HG02642 (cell line): ENCODE data around the gene FAM25A.
A peak's percentile ranks its signal among the peaks of the same experiment; 100 is the strongest.
"Not testable (repeated sequence)": the region's sequence is repeated elsewhere in the genome, so short reads cannot be mapped to it uniquely, and the experiment has no call there.

Experiments used
- ATAC-seq: cut with Tn5 transposase; IDR thresholded peaks from one replicate; pipeline ENCODE4 v1.9.1; 2021; ENCODE audit warnings: mild to moderate bottlenecking; ENCODE audit not compliant: unreplicated experiment, poor library complexity

Gene FAM25A

GRCh38 chr10:87020056-87020455, at the start of gene FAM25A:
Gene FAM25A (plus strand): TSS chr10:87020294. CDS start chr10:87020325, 31 bp downstream.
- ATAC-seq: not testable (repeated sequence)

DNA sequence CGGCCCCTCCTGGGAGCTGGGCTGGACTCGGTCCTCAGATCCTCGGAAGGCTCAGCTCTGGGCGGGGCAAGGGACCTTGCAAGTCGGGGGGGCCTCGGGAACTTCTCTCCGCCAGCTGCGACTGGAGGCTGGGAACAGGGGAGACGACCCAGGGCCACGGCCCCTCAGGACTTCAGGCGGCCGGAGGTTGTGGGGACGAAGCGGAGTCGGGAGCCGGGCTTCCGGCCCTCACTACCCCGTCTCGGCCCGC, 49.2 kb upstream of the FAM25A start:
- no peak for ATAC-seq

DNA sequence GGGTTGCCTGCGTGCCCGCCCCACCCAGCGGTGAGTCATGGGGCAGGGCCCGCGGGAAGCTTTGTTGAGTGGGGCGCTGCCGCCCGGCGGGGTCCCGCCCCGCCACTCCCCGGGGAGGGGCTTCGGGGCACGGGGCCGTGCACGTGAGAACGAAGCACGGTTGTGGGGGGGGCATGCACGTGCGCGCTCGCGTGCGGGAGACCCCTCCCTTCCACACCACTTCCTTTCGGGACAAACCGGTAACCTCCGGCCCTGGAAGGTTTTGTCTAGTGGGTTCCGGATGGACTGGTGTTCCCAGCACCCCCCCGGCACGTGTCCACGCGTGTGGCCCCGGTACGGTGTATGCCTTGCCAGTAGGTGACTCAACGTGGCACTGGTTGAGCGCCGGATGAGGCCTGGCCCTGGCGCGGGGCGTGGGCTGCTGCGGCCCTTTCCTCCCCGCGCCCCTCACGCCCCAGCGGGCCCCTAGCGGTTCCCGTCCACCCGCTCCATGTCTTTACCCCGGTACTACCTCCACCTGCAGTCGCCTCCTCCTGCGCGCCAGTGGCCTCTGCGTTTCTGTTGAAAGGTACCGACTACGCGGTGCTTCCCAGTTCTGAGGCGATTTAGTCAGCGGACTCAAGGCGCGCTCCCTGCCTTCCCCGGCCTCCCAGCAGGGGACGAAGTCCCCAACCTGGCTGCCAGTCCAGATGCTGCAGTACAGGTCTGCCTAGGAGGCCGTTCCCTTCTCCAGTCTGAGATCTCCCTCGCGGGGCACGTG, 48.7 kb upstream of the FAM25A start:
- ATAC-seq: peak; percentile 80

DNA sequence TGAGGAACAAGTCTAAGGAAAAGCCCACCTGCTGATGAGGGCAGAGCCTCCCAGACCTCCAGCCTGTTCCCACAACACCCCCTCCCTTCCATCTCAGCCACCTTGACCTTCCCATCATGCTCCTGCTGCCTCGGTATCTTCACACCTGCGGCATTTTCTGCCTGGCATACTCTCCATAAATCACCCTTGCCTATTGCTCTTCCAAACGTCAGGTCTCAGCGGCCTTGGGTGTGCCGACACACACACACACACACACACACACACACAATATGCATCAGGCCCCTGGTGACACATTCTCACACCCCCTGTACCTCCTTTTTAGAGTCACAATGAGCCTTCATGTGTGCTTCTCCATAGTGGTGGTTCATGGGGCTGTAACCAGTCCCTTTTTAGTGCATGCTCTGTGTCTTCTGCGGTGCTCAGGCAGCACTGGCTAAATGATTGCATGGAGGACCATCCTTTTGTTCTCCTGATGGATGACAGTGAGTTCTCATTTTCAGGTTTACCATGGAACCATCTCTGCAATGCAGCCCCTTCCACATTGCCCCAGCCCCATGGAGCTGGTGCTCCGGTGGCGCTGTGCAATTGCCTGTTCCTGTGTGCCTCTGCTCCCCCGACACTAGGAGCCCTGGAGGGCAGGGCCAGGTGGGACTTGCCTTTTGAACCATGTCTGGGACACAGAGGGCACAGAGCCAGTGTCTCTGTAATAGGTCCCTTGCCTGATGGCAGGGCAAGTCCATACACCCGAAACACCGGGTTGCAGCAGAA, 47.3 kb upstream of the FAM25A start:
- ATAC-seq: no peak

DNA sequence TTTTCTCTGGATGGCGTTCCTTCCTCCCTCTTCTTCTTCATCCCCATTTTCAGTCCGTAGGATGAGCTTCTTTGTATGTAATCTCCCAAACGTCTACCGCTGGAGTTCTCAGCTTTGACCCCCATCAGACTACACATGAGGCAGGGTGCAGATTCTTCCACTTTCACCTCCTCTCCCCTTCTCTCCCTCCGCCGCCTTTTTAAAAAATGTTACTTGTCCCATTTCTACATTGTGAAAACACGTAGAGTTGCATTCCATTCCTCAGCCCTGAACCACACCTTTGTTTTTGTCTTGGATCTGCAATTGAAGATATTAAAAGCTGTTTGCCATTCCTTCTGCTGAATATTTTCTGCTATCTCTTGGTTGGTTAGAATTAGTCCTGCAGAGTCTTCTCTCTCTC, 45.6 kb upstream of the FAM25A start:
- no peak for ATAC-seq

DNA sequence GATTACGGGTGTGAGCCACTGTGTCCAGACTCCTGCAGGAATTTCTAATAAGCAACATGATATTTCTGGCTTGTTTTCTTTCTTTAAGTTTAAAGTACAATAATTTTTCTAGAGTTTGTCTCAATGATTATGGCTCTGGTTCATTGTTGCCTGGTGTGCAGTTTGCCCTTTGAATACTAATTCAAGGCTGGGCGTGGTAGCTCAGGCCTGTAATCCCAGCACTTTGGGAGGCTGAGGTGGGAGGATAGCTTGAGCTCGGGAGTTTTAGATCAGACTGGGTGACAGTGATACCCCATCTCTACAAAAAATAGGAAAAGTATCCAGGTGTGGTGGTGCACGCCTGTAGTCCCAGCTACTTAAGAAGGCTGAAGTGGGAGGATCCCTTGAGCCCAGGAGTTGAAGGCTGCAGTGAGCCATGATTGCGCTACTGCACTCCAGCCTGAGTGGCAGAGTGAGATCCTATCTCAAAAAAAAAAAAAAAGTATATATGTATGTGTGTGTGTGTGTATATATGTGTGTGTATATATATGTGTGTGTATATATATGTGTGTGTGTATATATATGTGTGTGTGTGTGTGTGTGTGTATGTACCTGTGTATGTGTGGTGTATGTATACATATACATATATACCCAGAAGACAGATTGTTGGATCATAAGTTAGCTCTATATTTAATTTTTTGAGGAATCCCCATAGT, 43.6 kb upstream of the FAM25A start:
- ATAC-seq: no peak

GRCh38 chr10:86978457-86978856, 41.6 kb upstream of the FAM25A start:
- ATAC-seq: not testable (repeated sequence)

DNA sequence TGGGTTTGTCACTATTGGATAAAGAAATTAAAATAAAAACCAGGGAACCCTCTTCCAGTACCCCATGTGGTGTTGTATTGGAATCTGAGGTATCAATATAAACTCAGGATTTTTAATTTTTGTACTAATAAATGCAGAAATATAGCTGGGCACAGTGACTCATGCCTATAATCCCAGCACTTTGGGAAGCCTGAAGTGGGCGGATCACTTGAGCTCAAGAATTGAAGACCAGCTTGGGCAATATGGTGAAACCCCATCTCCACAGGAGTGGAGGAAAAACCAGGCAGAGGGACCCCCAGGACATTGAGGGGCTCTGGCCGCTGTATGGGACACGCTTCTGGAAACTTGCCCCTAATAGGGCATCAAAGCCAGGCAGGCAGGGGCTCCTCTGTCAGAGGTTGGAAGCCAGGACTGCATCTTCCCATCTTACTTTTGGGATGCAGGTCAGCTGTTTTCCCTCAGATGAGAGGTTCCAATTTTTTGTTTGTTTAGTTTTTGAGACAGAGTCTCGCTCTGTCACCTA, 40.7 kb upstream of the FAM25A start:
- ATAC-seq: no peak

DNA sequence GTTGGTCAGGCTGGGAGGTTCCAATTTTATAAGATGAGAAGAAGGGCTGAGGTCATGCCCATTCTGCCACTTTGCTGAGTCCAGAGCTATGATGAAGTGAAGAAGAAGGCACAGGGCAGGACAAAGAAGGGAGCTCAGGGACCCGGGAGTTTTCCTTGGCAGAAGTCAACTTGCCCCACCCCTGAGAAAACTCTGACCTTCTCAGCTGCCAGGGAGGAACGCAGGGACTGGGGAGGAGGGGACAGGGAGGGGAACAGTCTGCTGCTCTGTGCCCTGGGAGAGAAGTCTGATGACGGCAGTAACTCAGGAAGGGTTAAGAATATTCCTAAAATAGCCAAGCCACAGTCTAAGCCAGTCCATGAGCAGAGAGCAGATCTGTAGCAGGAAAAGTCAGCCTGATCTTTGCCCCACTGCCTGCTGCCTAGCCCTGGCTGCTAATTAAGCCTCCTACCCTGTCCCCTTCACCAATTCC, 40.1 kb upstream of the FAM25A start:
- no peak for ATAC-seq

DNA sequence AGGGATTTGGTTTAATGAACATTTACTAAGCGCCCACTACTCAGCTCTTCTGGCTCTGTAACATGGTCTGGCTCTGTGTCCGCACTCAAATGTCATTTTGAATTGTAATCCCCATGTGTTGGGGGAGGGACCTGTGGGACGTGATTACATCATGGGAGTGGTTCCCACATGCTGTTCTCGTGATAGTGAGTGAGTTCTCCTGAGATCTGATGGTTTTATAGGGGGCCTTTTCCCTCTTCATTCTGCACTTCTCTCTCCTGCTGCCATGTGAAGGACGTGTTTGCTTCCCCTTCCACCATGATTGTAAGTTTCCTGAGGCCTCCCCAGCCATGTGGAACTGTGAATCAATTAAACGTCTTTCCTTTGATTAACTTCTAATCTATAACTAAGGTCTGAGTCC, 39.1 kb upstream of the FAM25A start:
- not testable (repeated sequence) for ATAC-seq

GRCh38 chr10:86981716-86982115, 38.4 kb upstream of the FAM25A start:
- no peak for ATAC-seq

DNA sequence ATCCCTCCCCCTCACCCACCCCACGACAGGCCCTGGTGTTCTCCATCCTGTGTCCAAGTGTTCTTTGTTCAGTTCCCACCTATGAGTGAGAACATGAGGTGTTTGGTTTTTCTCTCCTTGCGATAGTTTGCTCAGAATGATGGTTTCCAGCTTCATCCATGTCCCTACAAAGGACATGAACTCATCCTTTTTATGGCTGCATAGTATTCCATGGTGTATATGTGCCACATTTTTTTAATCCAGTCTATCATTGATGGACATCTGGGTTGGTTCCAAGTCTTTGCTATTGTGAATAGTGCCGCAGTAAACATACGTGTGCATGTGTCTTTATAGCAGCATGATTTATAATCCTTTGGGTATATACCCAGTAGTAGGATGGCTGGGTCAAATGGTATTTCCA, 35.6 kb upstream of the FAM25A start:
- ATAC-seq: not testable (repeated sequence)

GRCh38 chr10:86988520-86988919, 31.6 kb upstream of the FAM25A start:
- ATAC-seq: no peak

DNA sequence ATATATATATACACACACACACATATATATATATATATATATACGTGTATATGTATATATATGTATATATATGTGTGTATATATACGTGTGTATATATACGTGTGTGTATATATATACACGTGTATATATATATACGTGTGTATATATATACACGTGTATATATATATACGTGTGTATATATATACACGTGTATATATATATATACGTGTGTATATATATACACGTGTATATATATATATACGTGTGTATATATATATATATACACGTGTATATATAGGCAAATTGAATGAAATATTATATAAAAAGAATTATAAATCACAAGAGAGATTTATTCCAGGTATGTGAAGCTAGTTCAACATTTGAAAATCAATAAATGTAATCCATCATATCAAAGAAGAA, 28.7 kb upstream of the FAM25A start:
- ATAC-seq: not testable (repeated sequence)

DNA sequence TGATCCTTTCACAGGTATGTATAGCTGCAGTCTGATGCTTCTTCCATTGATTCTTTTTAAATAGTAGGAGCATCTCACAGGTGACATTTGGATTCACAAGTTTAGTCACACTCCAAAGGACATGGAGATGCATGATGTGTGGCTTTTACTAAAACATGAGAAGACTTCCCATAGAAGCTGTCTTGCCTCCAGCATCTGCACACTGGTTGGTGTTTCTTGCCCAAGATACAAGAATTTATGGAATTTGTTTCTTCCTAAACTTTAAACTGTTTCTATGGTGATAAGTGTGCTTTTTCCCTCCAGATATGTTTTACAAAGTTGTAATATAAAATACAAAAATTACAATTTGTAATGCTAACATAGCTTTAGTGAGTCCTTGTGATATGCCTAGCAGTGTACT, 27.6 kb upstream of the FAM25A start:
- no peak for ATAC-seq

- ATAC-seq: no peak
Measured at GRCh38 chr10:86992929-86993328, 27.2 kb upstream of the FAM25A start.

DNA sequence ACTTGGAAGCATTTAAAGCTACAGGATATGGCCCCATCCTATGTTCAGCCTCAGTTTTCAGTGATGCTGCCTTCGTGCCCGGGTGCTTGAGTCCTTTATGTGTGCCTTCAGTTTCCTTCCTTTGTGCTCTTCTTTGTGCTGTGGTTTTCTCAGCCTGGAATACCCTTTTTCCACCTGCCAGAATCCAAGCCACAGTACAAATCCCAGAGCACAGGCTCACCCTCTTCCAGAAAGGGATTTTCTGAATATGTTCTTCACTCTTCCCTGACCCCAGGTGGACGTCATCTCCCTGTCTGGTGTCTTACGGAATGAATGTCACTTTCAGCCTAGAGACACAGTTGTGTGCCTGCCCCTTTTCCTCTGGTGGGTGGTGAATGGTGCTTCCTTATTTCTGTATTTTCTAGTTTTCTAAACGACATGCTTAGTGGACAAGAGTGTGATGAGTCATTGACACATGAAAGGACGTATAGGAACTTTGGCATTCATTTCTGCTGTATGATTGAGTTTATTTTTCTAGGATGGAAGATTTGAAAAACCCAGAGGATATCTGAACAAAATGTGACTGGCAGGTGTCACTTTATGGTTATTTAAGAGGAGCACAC, 20.2 kb upstream of the FAM25A start:
- not testable (repeated sequence) for ATAC-seq

- no peak for ATAC-seq
Measured at GRCh38 chr10:87000491-87000890, 19.6 kb upstream of the FAM25A start.

- ATAC-seq: not testable (repeated sequence)
Measured at GRCh38 chr10:87007124-87007523, 13.0 kb upstream of the FAM25A start.

GRCh38 chr10:87007674-87008073, 12.4 kb upstream of the FAM25A start:
- not testable (repeated sequence) for ATAC-seq

DNA sequence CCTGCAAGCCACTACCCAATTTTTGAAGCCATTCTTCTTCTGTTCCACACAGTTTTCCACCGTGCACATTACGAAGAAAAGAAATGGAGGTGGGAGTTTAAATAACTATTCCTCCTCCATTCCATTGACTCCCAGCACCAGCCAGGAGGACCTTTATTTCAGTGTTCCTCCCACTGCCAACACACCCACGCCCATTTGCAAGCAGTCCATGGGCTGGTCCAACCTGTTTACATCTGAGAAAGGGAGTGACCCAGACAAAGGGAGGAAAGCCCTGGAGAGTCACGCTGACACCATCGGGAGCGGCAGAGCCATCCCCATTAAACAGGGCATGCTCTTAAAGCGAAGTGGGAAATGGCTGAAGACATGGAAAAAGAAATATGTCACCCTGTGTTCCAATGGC, 11.8 kb upstream of the FAM25A start:
- ATAC-seq: not testable (repeated sequence)
